ENCODE results near the gene GCGR.

The GCGR gene

GRCh38 chr17:81811705-81812570 lies 8.0 kb downstream of the GCGR start:
- FAIRE-seq = no peak

GRCh38 chr17:81812571-81813370 lies 8.8 kb downstream of the GCGR start:
- DNase-seq (ENCODE audit: low spot score) = no peak
- FAIRE-seq = peak; percentile 53

More at GRCh38 chr17:81811705-81812570, 8.0 kb downstream of the GCGR start:
- no peak for DNase-seq (ENCODE audit: low spot score)

DNA sequence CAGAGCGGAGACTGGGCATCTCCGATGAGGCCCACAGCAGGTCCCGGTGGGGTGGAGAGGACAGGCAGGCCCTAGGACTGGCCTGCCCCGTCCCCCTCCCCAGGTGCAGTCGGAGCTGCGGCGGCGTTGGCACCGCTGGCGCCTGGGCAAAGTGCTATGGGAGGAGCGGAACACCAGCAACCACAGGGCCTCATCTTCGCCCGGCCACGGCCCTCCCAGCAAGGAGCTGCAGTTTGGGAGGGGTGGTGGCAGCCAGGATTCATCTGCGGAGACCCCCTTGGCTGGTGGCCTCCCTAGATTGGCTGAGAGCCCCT lies 9.4 kb downstream of the GCGR start:
- DNase-seq (ENCODE audit: low spot score) = no peak
- FAIRE-seq = no peak

DNA sequence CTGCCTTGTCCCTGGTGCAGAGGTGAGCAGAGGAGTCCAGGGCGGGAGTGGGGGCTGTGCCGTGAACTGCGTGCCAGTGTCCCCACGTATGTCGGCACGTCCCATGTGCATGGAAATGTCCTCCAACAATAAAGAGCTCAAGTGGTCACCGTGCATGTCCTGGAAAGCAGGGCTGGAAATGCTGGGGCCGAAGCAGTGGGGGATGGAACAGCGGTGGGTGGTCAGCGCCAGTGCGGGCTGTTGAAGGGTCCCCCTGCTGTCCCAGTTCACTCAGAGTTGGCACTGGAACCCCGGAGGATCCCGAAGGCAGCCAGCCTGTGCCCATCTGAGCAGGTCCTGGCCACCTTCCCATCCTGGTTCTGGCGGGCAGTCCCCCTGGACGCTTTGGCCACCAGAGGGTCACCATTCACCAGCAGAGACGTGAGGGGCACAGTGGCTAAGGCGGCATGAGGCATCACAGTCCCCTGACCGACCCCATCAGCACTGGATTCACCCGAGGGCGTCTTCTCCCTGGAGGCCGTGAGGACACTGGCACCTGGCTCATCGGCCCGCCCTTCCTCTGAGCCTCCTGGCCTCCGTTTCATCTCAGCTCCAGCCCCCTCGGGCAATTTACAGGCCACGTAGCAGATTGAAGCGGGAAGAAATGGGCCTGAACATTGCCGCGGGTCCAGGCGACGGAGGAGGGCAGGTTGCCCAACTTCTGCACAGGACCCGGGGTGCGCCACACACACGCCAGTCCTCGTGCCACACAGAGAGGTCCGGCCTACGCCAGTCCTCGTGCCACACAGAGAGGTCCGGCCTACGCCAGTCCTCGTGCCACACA lies 10.1 kb downstream of the GCGR start:
- FAIRE-seq (peak; percentile 74), DNase-seq (ENCODE audit: low spot score) (no peak)

GRCh38 chr17:81814748-81815645 lies 11.0 kb downstream of the GCGR start:
- DNase-seq (ENCODE audit: low spot score) (no peak), FAIRE-seq (peak; percentile 35)

- FAIRE-seq = no peak
- no peak for DNase-seq (ENCODE audit: low spot score)
Measured at GRCh38 chr17:81815646-81815986, 11.7 kb downstream of the GCGR start.

- no peak for DNase-seq (ENCODE audit: low spot score)
- no peak for FAIRE-seq
Measured at GRCh38 chr17:81817758-81818147, 13.8 kb downstream of the GCGR start.

GRCh38 chr17:81819708-81820107 lies 15.8 kb downstream of the GCGR start:
- no peak for DNase-seq (ENCODE audit: low spot score)
- no peak for FAIRE-seq

GRCh38 chr17:81821147-81821546 lies 17.2 kb downstream of the GCGR start:
- FAIRE-seq (no peak), DNase-seq (ENCODE audit: low spot score) (no peak)

DNA sequence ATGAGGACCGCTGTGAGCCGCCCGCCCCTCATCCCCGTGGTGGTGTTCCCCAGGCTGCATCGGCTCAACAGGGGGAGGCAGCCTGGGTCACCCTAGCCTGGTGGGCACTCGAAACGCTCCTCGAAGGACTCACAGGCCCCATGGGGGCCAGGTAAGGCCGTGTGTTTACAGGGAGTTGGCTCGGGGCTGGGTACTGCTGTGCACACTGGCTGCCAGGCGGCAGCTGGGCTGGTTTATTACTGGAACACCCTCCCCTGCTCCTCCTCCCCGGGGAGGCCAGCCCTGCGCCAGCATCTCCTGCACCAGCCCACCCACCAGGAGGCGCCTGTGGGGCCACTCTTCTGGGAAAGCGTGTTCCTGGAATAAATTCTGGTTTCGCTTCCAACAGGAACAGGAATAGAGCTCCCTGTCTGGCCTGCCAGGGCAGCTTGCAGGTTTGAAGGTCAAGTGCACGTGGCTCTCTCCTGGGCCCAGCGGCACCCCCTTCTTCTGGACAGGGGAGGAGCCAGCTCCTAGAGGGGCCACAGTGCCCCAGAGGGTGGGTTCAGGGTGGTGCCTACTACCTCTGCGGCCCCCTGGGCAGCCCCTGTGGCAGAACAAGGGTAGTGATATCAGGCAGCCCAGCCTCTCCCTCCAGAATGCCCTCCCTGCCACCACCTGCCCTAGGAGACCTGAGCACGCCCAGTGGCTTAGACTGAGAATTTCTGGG lies 17.8 kb downstream of the GCGR start:
- DNase-seq (ENCODE audit: low spot score) (peak; percentile 66), FAIRE-seq (no peak)

DNA sequence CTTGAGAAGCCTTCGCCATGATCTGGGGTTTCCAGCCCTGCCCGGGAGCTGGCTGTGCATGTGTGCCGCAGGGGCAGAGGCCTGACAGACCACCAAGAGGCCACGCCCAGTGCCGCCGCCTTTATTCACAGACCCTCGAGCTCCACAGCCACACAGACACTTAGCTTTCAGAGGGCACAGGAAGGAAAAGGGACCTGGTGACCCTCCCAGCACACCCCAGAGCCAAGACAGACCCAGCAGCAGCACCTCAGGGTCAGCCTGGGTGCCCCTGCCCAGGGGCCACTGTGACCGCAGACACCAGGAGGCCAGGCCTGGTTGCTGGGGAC lies 18.3 kb downstream of the GCGR start:
- DNase-seq (ENCODE audit: low spot score) = no peak

DNA sequence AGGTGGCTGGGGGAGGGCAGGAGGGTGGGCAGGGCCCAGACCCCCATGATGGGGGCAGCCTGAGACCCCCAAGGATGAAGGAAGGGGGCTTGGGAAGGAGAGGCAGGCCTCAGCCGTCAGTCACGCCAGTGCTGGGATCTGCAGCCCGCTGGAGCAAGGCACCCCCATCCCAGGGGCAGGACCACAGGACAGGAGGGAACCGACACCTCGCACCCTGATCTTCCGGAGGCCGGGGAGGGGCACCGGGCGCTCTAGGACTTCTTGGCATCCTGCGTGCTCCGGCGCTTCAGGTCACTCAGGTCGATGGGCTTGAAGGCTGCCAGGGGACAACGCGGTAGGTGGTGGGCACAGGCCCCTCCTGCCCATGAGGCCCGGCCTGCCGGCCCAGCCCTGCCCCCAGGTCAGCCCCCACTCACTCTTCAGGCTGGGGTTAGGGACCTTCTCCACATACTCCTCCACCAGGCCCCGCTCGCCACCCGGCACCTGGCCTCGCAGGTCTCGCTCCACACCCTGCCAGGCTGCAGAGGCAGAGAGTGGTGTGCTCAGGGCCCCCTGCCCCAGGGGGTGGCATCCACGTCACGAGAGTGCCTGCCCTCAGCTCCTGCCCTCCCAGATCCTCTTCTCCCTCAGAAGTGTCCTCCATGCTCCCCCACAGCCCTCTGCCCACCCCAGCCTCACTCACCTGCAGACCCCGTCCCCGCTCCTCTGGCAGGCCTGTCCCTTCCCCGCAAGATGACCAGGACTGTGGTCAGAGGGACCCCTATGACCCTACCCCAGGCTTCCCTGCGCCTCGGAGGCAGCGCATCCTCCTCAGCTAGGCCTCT lies 19.3 kb downstream of the GCGR start:
- DNase-seq (ENCODE audit: low spot score) (no peak), FAIRE-seq (no peak)

More for the DNA sequence above, 18.3 kb downstream of the GCGR start:
- no peak for FAIRE-seq

DNA sequence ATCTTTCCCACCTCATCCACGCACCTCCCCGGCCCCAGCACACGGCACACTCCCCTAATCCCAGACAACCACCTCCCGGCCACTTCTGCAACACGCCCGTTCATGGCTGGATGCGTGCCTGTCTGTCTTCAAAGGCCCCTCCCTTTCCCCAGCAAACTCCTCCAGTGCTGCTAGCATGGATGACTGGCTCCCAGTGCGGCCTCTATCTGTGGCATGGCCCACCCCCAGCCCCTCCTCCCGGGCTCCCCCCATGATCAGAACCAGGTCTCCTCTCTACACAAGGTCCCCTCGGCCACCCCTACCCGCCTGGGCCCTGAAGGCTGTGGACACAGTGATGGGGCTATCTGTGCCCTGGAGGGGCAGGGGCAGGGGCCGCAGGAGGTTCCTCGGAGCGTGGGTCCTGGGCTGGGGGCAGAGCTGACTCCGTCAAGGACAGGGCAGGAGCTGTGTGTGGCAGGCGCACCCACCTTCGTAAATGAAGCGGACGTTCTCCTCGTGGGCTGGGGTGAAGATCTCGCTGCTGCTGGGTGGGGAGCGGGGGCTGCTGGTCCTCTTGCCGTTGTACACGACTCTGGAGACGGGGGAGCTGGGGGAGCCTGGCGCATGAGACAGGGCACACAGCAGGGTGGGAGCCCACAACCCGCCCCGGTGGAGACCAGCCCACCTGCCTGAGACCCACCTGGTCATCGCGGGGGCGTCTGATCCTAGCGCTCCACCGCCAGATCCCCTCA lies 20.0 kb downstream of the GCGR start:
- DNase-seq (ENCODE audit: low spot score) = no peak
- FAIRE-seq = no peak

DNA sequence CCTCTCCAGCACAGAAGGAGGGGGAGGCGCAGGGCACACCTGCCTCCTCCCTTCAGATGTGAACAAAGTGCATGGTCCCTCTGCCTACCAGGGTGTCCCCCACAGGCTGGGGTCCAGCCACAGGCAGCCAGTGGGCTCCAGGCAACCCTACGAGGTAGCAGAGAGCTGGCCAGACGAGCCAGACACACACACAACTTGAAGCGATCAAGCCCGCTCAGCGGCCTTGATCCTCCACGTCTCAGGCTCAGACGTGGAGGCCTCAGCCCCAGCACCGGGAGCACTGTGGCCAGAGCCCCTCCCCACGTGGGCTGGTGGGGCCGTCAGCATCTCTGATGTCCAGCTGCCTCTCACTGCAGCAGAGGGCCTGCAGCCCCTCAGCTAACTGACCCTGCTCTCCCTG lies 20.6 kb downstream of the GCGR start:
- no peak for FAIRE-seq
- DNase-seq (ENCODE audit: low spot score) = no peak

- FAIRE-seq = peak; percentile 48
- DNase-seq (ENCODE audit: low spot score) = no peak
Measured at GRCh38 chr17:81825841-81826466, 22.0 kb downstream of the GCGR start.

DNA sequence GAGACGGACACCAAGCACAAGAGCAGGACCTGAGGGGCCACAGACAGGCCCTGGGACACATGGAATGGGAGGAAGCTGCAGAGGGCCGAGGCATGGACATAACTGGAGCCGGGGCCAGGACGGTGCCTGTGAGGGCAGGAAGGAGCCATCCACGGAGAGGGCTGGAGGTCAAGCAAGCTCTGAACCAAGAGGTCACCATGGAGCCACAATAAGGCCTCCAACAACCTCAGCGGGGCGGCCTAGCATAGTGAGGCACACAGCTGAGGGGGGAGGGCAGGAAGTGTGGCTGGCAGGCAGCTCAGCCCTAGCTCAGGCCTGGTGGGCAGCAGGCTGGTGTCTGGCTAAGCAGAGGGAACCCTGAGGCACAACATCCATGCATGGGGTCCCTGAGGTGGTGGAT lies 24.7 kb downstream of the GCGR start:
- DNase-seq (ENCODE audit: low spot score) (no peak), FAIRE-seq (no peak)

DNA sequence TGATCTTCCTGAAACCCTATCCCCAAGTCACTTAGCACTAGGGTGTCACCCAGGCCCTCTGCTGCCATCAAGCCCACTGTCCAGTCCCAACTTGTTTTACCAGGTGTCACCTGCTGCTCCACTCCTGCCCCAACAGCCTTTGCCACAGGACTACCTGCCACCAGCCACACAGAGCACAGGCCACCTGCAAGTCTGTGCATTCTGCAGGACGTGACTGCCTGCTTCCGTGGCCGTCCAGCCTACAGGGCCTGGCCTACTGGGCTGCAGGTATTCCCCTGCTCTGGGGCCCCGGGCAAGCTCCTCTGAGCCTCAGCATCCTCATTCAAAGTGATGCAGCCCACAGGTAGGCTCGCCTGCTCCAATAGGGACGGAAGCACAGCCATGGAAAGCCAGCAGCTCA lies 25.9 kb downstream of the GCGR start:
- FAIRE-seq = no peak
- DNase-seq (ENCODE audit: low spot score) = no peak

DNA sequence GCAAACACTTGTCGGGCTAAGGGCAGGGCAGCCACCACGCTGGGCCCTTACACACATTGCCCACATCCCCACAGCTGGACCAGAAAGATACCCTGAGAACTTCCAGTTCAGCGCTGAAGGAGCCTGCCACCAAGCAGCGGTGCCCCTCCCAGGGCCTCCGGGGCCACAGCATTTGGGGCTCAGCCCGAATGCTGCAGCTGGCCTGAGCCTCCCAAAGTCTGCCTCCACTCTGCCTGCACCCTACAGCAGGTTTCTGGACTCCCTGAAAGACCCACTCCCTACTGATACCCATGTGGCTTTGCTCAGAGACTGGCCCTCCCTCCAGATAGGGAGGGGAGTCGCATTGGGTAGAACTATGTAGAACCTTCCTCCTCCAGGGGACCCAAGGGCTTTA lies 27.6 kb downstream of the GCGR start:
- DNase-seq (ENCODE audit: low spot score) (no peak), FAIRE-seq (no peak)

Measured in urothelium cell line (cell line).